Activated CD4-positive, alpha-beta T cell treated with anti-CD3 and anti-CD28 coated beads, Interleukin-2, amount 50 U/mL, for 4 hours (primary cell): ENCODE measurements around the gene TNRC6B.
A peak's percentile ranks its signal among the peaks of the same experiment; 100 is the strongest.
"Not testable (repeated sequence)": the region's sequence is repeated elsewhere in the genome, so short reads cannot be mapped to it uniquely, and the experiment has no call there.

ENCODE experiments used
- DNase-seq, 2 experiments: peaks; one replicate each; pipeline ENCODE4 v3.0.0-alpha.2; 2020

TNRC6B gene

DNA sequence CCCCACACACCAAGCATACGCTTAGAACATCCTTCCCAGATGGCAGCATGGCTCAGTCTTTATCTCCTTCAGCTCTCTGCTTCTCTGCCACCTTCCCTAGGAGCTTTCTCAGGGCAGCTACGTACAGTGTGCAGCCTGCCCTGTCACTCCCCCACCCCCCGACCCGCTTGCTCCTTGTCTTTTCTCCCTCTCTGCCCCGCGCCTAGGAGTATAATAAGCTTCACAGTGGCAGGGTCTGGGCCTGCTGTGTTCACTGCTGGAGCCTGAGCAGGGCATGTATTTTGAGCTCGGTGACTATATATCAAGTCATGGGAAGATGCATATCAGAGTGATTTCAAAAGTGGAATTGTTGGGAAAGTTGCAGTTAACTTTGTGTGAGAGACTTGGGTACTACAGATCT, 112.8 kb downstream of the TNRC6B start:
- no peak for DNase-seq

DNA sequence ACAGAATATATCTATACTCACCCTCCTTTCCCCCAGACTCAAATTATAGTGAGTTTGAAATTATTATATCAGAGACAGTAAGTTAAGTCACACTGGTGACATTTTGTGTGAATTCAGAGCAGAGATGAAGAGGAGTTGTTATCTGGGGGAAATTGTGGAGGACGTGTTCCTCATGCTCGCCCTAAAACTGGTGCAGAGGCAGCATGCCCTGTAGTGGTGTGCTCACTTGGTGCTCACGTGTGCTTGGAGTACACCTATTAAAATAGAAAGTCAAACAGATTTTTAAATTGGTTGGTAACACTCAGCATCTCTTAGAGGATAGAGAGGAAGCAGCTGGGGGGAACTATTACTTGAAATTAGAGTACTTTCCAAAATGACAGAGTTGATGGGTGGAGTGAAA, 117.0 kb downstream of the TNRC6B start:
- no peak for DNase-seq

DNA sequence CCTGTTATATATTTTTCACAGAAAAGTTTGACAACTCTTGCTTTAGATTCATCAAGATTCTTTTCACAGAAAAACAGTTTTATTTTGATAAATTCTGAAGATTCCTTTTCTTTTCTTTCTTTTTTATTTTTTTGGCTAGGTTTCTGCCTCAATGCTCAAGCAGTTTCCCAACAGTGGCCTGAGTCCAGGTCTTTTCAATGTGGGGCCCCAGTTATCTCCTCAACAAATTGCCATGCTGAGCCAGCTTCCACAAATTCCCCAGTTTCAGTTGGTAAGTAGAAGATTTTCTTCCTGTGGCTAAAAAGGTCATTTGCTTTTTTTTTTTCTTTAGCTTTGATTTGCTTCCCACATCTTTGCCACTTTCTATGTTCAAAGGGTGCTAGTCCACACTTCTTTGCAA, 122.6 kb downstream of the TNRC6B start:
- DNase-seq = no peak

GRCh38 chr22:40300884-40301672, 123.4 kb downstream of the TNRC6B start:
- DNase-seq = no peak

GRCh38 chr22:40302149-40302548, 124.4 kb downstream of the TNRC6B start:
- DNase-seq = no peak

DNA sequence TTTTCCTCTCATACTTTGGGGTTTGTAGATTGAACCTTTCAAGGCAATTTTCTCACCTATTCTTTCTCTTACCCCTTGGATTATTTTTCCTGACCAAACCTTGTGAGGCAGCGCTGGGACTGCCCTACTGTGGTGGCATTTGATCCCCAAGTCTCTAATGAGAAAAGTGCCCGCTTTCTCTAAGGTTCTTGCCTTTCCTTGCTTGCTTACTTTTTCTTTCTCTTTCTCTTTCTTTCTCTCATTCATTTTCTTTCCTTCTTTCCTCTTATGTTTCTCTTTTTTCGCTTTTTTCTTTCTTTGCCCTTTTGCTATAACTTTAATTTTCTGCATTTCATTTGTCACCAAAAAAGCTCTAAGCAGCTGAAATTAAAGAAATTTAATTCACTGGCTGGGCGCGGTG, 127.9 kb downstream of the TNRC6B start:
- no peak for DNase-seq

- no peak for DNase-seq
These were observed 131.4 kb downstream of the TNRC6B start for GRCh38 chr22:40308999-40309573.

DNA sequence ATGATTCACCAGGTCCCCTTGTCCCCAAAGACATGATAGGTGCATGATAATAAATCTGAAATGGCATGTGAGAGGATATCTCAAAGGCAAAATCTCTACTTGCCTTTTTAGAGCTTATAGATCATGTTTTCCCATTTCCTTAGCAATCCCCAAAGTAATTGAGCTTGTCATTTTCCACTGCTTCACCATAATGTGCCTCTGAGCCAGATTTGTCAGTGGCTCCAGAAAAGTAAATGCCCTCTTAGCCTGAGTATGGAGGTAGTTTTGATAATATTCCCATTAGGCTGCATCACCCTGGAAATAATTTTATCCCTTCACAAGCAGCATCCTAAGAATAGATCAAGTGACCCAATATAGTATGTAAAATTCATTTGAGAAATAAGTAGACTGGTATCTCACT, 131.9 kb downstream of the TNRC6B start:
- DNase-seq = no peak

GRCh38 chr22:40310081-40310767, 132.5 kb downstream of the TNRC6B start:
- no peak for DNase-seq

DNA sequence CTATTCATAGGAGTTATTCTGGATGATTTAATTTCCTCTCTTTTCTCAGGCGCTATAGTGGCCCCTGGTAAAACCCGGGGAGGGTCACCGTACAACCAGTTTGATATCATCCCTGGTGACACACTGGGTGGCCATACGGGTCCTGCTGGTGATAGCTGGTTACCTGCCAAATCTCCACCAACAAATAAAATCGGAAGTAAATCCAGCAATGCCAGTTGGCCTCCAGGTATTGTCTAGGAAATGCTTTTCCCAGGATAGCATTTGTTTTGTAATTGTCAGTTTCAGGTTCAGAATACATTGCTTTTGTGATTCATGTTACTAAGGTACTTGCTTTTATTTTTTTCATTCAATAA, 133.0 kb downstream of the TNRC6B start:
- DNase-seq = no peak

GRCh38 chr22:40311646-40312045, 133.9 kb downstream of the TNRC6B start:
- DNase-seq = not testable (repeated sequence)

GRCh38 chr22:40312050-40312449, 134.3 kb downstream of the TNRC6B start:
- no peak for DNase-seq

DNA sequence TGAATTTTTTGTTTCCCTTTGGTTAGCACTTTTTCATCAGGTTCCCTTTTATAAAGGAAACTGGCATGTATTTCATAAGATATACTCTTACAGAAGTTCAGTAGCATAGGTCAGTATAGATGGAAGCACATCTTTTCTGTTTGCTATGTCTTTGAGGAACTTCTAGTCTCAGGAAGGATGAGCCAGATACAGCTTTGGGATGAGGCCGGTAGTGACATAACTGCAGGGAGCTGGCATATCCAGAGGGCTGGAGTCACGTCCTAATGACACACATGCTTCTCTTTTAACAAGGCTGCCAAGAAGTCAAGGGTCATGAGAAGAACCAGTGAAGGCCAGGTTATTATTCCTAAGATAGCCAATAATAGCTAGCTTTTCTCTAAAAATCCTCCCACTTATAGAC, 135.3 kb downstream of the TNRC6B start:
- DNase-seq = no peak

GRCh38 chr22:40314041-40314440, 136.3 kb downstream of the TNRC6B start:
- DNase-seq = no peak

GRCh38 chr22:40320687-40321086, 143.0 kb downstream of the TNRC6B start:
- DNase-seq = no peak

DNA sequence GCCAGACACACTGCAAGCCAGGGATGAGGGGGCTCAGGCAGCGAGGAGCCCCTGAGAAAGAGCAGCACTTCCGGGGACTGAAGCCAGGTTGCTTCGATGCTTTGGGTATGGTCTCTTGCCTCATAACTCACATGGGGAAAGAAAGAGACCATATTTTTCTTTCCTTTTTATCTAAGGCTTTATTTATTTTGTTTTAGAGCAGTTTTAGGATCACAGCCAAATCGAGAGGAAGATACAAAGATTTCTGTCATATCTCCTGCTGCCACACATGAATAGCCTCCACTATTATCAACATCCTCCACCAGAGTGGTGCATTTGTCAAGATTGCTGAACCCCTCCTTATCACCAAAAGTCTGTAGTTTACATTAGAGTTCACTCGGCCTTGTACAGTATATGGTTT, 144.3 kb downstream of the TNRC6B start:
- DNase-seq = no peak

GRCh38 chr22:40322818-40323447, 145.2 kb downstream of the TNRC6B start:
- no peak for DNase-seq

DNA sequence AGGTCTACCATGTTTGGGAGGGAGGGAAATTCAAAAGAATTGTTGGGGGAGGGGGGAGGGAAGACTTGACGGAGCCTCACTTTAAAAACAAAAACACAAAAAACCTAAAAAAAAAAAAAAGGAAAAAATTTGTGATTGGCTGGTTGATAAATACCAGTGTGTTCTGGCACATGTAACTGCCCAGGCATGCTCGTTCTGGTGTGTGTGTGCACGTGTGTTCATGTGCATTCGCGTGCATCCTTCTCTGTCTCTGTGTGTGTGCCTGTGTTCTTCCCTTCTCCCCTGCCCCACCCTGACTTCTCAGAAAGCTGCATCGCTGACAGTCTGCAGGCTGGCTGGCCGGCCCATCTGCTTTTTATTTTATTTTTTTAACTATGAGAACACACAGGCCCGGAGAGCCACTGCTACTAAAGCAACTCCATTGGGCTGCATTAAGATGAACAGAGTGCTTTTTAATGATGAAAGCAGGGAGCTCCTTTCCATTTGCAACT, 146.0 kb downstream of the TNRC6B start:
- no peak for DNase-seq

DNA sequence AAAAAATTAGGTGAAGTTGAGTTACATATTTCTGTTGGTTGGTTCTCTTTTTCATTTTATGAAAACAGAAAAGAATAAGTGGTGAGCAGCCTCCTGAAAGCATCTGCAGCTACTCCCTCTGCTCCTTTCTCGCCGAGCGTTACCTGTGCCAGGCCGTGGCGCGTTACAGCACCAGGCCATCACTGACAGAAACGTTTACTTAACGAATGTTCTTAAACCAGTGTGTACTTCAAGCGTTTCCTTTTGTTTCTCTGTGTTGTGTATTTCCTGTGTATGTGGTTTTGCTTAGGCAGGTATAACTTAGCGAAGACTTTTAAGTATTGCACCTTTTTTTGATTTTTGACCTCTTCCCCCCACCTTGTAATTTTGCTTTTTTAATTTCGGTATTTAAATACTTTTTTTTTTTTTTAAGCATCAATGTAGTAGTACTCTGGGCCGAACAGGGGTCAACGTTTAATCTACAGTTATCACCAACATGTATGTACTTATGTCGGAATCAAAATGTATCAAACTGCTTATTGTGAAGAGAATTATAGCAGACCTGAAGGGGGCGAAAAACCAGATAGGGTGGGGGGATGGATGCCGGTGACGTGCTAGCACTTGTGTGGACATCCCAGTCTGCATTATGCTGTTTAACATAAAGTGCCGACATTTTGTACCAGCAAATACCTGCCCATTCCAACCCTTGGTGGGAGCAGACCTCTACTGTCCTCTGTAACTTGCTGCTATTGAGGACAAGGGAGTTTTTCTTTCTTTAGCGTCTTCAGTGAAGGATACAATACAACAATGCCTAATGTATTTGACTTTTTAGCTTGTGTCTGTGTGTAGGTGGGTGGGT, 147.0 kb downstream of the TNRC6B start:
- peak in 1 of 2 experiments; percentile 19 for DNase-seq

- peak; percentile 58 to 61 for DNase-seq
These were observed 147.6 kb downstream of the TNRC6B start for GRCh38 chr22:40325315-40325714.

DNA sequence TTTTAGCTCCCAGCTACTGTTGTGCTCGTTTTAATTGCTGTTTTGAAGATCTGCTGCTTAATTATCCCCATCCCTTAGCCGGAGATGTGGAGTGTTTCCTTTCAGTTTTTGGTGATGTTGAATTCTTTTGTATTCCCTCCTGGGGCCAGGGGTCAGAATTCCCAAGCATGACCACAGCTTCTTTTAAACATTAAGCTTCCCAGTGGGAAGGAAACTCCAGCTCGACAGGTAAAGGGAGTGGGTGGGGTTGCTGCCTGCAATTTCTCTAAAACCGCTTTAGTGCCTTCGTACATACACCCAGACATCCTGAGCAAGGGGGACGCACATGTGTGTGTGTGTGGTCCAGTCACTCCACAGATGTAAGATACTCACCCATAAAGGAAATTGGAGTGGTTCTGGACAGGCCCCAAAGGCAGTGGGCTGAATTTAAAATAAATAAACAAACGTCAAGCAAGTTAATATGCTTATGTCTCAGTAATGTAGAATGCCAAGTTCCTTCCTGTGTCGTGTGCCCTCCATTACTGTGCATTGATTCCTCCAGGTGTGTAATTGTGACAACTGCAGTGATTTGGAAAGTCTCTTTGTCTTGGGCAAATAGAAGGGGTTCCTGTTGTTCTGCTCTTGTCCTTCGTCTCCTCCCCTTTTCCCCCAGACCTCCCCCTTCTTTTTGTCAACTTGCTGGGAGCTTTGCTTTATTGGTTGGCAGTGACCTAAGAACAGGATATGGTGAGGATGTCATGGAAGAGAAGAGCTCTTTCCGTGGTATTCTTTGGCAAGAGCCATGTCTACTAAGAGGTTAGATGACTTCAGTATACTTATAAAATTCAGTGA, 149.4 kb downstream of the TNRC6B start:
- no peak for DNase-seq
